ENCODE data around the gene KIF21A.

GRCh38 chr12:39287817-39288216, 155.1 kb downstream of the KIF21A start:
- TF ChIP-seq EP300 (conservative IDR thresholded peaks at IDR 0.05; ENCODE audit: poor library complexity, severe bottlenecking) = no peak
- no peak for TF ChIP-seq CTCF (IDR thresholded peaks at IDR 0.05; ENCODE audit: poor library complexity, severe bottlenecking)
- TF ChIP-seq SMC3 (conservative IDR thresholded peaks at IDR 0.05; ENCODE audit: poor library complexity) = no peak
- TF ChIP-seq POLR2AphosphoS5 (IDR thresholded peaks at IDR 0.05) = no peak
- no peak for TF ChIP-seq RAD21 (conservative IDR thresholded peaks at IDR 0.05)
- no peak for TF ChIP-seq EZH2 (IDR thresholded peaks at IDR 0.05; ENCODE audit: borderline replicate concordance, insufficient read depth, low read length, poor library complexity, severe bottlenecking)
- TF ChIP-seq REST (IDR thresholded peaks at IDR 0.05; ENCODE audit: borderline replicate concordance) = no peak

Data from neural cell (in vitro differentiated cells).